Upper lobe of right lung (tissue), 1 donor: ENCODE results near the gene SLC6A15. TPM values are rescaled to one million over a fixed set of nuclear protein-coding genes. Genes with fewer than 3 reads are reported as not detected.

Source experiments
- ATAC-seq: fragments of 200-7000 bp; cut with Tn5 transposase; one replicate; pipeline ENCODE4 v1.9.1; 2020; ENCODE audit warnings: mild to moderate bottlenecking, moderate library complexity
- DNase-seq: peaks from one replicate; pipeline ENCODE4 v3.0.0-alpha.2; 2020
- H3K27ac ChIP-seq: fragments of 200-600 bp; one replicate; pipeline ENCODE4 v1.8.0; 2022
- H3K27me3 ChIP-seq: fragments of 200-600 bp; one replicate; pipeline ENCODE4 v1.8.0; 2022; ENCODE audit warnings: mild to moderate bottlenecking
- H3K36me3 ChIP-seq: fragments of 200-600 bp; one replicate; pipeline ENCODE4 v1.8.0; 2022
- H3K4me1 ChIP-seq: fragments of 200-600 bp; one replicate; pipeline ENCODE4 v1.8.0; 2022
- H3K4me3 ChIP-seq: fragments of 200-600 bp; one replicate; pipeline ENCODE4 v1.8.0; 2022; ENCODE audit warnings: mild to moderate bottlenecking
- H3K9me3 ChIP-seq: fragments of 200-600 bp; one replicate; pipeline ENCODE4 v1.8.0; 2022
- intact Hi-C: fragments of 100-400 bp; cut with DNase I; formaldehyde crosslinking; loops from one replicate; pipeline ENCODE4 v1.11.0; 2022
- total RNA-seq: library from RNA; stranded (reverse); fragmentation: NEBNext Ultra II Directional; extraction: Animal tissue kit (Norgen Biotek cat#: 25700); gene quantifications from one replicate; pipeline ENCODE4 v1.2.1, GENCODE V29; 2021
- TF ChIP-seq, protein P1 (sequence below): fragments of 200-600 bp; IDR thresholded peaks from one replicate; pipeline ENCODE4 v1.8.0; 2022; ENCODE audit warnings: antibody characterized with exemption
- donor health status: DM: no; HTN: yes; CAD: no; lungs with severe emphysema.

Gene SLC6A15
- total RNA-seq, 1 donor from 2014 or later = not detected

DNA sequence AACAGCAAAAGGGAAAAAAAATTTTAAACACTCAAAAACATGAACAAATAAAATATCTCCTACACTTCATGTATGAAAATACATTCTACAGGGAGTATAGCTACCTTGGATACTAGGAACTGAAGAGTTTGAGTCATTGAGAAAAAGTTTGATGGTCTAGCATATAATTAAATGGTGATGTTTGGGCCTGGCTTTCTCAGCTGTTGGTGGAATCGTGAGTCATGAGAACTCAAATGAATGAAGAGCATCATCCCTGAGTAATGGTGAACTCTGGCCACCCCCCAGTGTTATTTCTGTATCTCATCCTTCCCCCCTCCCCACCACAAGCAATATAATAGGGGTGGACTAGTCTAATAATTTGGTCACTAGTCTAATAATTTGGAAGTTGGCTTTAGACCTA lies 6.7 kb upstream of the SLC6A15 start:
- Histone ChIP-seq H3K9me3 (no peaks in the 10 kb centered on the region), H3K27me3 (peaks cover 3% of the 10 kb centered on the region), H3K36me3 (no peaks in the 10 kb centered on the region), H3K27ac (no peak overlapping the region), H3K4me1 (no peaks in the 10 kb centered on the region), H3K4me3 (no peak overlapping the region)
- ATAC-seq = no peak
- intact Hi-C loops = no loop called here
- TF ChIP-seq, protein P1, sequence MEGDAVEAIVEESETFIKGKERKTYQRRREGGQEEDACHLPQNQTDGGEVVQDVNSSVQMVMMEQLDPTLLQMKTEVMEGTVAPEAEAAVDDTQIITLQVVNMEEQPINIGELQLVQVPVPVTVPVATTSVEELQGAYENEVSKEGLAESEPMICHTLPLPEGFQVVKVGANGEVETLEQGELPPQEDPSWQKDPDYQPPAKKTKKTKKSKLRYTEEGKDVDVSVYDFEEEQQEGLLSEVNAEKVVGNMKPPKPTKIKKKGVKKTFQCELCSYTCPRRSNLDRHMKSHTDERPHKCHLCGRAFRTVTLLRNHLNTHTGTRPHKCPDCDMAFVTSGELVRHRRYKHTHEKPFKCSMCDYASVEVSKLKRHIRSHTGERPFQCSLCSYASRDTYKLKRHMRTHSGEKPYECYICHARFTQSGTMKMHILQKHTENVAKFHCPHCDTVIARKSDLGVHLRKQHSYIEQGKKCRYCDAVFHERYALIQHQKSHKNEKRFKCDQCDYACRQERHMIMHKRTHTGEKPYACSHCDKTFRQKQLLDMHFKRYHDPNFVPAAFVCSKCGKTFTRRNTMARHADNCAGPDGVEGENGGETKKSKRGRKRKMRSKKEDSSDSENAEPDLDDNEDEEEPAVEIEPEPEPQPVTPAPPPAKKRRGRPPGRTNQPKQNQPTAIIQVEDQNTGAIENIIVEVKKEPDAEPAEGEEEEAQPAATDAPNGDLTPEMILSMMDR = no peak
- no peak for DNase-seq

DNA sequence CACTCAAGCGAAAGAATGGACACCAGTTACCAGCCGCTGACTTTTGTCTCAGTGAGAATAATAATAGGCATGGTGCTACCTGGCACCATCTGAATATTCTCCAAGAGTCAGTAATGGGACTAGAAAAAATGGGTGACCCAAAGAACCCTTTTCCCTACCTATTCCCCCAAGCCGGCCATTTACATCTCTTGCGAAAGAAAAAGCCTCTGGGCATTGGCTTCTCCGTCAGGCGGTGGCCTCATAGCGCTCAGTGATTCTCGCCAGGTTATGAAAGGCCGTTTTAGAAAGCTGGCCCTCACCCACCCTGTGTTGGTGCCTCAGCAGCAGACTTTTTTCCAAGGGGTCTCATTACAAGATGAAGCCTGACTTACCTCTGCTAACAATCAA lies 523 bp upstream of the SLC6A15 start:
- DNase-seq (no peak), ATAC-seq (no peak)
- H3K27ac ChIP-seq = no peak overlapping the region
- intact Hi-C loops = no loop called here
- no peaks in the 10 kb centered on the region for H3K36me3 ChIP-seq
- H3K9me3 ChIP-seq = no peaks in the 10 kb centered on the region
- TF ChIP-seq, protein P1 = no peak
- peaks cover 39% of the 10 kb centered on the region for H3K27me3 ChIP-seq
- H3K4me1 ChIP-seq = no peaks in the 10 kb centered on the region
- peak overlapping the region; percentile 19 for H3K4me3 ChIP-seq

DNA sequence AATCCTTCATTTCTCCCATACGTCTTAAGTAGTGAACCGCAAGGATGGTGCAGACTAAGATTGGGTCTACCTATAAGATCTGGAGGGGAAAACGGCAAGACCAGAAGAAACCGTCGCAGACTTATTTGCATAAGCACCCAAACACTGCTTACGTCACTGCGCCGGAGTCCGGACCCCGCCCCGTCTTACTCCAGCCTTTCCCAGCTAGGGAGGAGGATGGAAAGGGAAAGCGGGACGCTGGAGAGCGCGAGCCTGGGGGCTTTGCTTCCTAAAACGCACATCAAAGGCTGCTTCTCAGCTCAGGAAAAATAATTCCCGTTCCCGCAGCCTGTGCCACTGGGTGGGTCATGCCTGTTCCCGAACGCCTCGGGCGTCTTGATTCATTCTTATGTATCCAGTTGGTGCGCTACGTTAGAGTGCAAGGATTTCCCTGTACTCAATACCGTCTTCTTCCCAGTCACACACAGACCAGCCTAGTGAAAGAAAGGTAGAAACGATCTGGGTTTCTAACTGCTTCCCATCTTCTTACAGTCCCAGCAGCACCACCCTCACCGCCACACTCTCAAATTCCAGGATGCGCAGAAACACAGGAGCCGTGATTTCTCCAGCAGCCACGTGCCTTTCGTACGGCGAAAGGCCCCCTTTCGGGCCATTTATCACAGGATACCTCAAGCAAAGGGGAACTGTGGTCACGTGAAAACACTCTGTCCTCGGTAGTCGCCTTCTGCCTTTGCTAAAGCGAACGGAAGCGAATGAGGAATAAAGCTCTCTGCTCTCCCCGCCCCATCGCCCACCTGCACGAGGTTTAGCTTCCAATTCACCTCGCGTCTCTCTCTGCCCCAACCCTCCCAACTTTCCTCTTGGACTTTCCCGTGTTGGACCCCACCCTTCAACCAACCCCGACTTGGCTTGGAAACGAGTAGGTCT lies 1.1 kb downstream of the SLC6A15 start:
- intact Hi-C loops = no loop called here
- peak; percentile 66 for ATAC-seq
- DNase-seq = peak; percentile 68

DNA sequence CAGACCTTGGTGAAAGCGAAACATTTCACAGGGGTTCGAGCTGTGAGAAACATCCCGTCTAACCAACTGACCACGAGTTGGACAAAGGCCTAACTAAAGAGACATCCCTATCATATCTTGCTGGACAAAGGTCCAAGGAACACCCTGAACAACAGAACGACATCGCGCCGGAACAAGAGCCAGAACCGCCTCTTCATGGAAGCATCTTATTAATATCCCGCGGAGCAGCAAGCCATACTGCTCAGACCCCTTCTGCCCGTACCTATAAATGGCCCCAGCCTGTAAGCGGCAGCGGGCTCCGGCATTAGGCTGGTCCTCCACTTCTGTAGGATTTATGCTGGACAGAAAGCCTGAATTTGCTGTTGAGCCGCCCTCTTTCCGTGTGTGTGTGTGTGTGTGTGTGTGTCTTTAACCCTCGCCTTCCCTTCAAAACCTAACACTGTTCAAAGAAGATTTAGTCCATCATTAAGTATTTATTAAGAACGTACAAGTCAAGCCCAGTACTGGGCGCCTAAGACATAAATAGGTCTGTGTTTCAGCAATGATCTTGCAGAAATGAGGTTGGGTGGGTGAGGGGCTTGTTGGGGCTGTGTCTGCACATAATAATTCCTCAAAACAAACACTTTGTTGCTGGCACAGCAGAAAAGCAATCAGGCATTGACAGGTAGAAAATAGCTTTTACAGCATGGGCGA lies 1.9 kb downstream of the SLC6A15 start:
- no peak overlapping the region for H3K27ac ChIP-seq
- TF ChIP-seq, protein P1 = no peak
- peaks cover 39% of the 10 kb centered on the region for H3K27me3 ChIP-seq
- no peaks in the 10 kb centered on the region for H3K9me3 ChIP-seq
- no peaks in the 10 kb centered on the region for H3K36me3 ChIP-seq
- H3K4me3 ChIP-seq = peak overlapping the region; percentile 37
- intact Hi-C loops = no loop called here
- DNase-seq (peak; percentile 62), ATAC-seq (peak; percentile 16)
- no peaks in the 10 kb centered on the region for H3K4me1 ChIP-seq

More for the DNA sequence above, 1.1 kb downstream of the SLC6A15 start:
- H3K4me1 ChIP-seq = no peaks in the 10 kb centered on the region
- H3K4me3 ChIP-seq = peak overlapping the region; percentile 37
- H3K27ac ChIP-seq = no peak overlapping the region
- no peaks in the 10 kb centered on the region for H3K9me3 ChIP-seq
- H3K36me3 ChIP-seq = no peaks in the 10 kb centered on the region
- H3K27me3 ChIP-seq = peaks cover 39% of the 10 kb centered on the region
- TF ChIP-seq, protein P1 = no peak

DNA sequence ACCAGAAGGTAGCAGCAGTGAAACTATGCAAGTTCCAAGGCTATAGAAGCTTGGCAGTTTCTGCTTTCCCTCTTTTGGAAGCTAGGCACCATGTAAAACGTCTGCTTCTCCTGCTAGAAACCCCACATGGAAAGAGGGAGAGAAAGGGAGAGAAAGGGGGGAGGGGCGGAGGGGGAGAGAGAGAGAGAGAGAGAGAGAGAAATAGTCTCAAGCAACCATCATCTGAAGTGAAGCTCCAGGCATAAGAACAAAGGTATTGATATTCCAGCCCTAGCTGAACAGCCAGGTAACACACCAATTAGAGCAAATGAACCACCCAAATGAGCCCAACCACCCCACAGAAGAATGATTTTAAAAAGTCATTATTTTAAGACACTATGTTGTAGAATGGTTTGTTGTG lies 8.5 kb downstream of the SLC6A15 start:
- no peak for ATAC-seq
- H3K27ac ChIP-seq = no peak overlapping the region

More for the DNA sequence above, 8.5 kb downstream of the SLC6A15 start:
- H3K4me3 ChIP-seq = no peak overlapping the region
- TF ChIP-seq, protein P1 = no peak
- no peaks in the 10 kb centered on the region for H3K9me3 ChIP-seq
- H3K4me1 ChIP-seq = no peaks in the 10 kb centered on the region
- DNase-seq = no peak
- no peaks in the 10 kb centered on the region for H3K27me3 ChIP-seq
- no peaks in the 10 kb centered on the region for H3K36me3 ChIP-seq
- intact Hi-C loops = no loop called here
